ENCODE results near the gene SIGLEC10. TPM values are rescaled to one million over a fixed set of nuclear protein-coding genes. Genes with fewer than 3 reads are reported as not detected.

The SIGLEC10 gene
- total RNA-seq, 4 donors from 2014 or later = 1.2 to 3.5 (median 1.6) TPM

GRCh38 chr19:51387924-51388389 lies 29.5 kb downstream of the SIGLEC10 start, which contains the start of gene LIM2:
Gene LIM2 (minus strand): TSS chr19:51387974. CDS start chr19:51387443, 531 bp downstream.
- Histone ChIP-seq H3K27me3 (no peaks in the 10 kb centered on the region), H3K4me3 (no peak within 1 kb of the TSS), H3K9me3 (no peaks in the 10 kb centered on the region), H3K36me3 (no peaks in the 10 kb centered on the region), H3K4me1 (no peaks in the 10 kb centered on the region), H3K27ac (no peak within 1 kb of the TSS)
- 90% methylated on average over 13 of the region's 15 CpGs for WGBS
- no peak for DNase-seq (ENCODE audit: low spot score in 2 of 2)
- TF ChIP-seq POLR2AphosphoS5 (IDR thresholded peaks at IDR 0.05) (no peak), EP300 (IDR thresholded peaks at IDR 0.05) (no peak), POLR2A (IDR thresholded peaks at IDR 0.05) (no peak)
- TF ChIP-seq, protein P1, sequence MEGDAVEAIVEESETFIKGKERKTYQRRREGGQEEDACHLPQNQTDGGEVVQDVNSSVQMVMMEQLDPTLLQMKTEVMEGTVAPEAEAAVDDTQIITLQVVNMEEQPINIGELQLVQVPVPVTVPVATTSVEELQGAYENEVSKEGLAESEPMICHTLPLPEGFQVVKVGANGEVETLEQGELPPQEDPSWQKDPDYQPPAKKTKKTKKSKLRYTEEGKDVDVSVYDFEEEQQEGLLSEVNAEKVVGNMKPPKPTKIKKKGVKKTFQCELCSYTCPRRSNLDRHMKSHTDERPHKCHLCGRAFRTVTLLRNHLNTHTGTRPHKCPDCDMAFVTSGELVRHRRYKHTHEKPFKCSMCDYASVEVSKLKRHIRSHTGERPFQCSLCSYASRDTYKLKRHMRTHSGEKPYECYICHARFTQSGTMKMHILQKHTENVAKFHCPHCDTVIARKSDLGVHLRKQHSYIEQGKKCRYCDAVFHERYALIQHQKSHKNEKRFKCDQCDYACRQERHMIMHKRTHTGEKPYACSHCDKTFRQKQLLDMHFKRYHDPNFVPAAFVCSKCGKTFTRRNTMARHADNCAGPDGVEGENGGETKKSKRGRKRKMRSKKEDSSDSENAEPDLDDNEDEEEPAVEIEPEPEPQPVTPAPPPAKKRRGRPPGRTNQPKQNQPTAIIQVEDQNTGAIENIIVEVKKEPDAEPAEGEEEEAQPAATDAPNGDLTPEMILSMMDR (IDR thresholded peaks at IDR 0.05) = no peak

DNA sequence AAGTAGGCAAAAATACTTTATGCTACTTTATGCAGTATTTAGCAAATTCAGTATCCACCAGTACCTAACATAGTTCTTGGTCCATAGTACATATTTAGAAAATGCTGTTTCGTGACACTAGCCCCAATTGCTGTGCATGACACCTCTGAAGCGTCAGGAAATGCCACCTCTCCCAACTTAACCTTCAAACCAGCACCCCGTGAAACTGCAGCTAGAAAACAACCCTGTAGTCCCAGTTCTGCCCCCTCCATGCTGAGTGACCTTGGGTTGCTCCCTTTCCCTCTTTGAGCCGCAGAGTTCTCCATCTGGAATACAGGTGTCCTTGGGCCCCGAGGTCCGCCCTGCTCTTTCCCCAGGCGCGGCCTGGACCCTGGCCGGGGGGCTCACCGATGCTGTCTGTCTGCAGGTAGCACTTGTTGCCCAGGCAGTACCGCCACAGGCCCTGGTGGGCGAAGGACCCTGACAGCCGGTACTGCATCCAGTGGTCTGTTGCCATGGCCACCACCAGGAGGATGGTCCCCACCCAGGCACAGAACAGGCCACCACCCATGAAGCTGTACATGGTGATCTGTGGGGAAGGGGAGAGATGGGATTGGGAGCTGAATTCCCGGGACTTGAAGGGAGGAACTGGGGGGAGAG lies 30.4 kb downstream of the SIGLEC10 start:
- no peaks in the 10 kb centered on the region for H3K36me3 ChIP-seq
- no peak overlapping the region for H3K27ac ChIP-seq
- no peaks in the 10 kb centered on the region for H3K27me3 ChIP-seq
- no peak overlapping the region for H3K4me3 ChIP-seq
- DNase-seq (ENCODE audit: low spot score in 2 of 2) = no peak
- H3K4me1 ChIP-seq = no peaks in the 10 kb centered on the region
- no peak for TF ChIP-seq POLR2A (IDR thresholded peaks at IDR 0.05)
- TF ChIP-seq EP300 (IDR thresholded peaks at IDR 0.05) = no peak
- no peak for TF ChIP-seq POLR2AphosphoS5 (IDR thresholded peaks at IDR 0.05)
- TF ChIP-seq, protein P1 (IDR thresholded peaks at IDR 0.05) = no peak
- H3K9me3 ChIP-seq = no peaks in the 10 kb centered on the region
- WGBS = 73% methylated on average over 8 of the region's 14 CpGs

DNA sequence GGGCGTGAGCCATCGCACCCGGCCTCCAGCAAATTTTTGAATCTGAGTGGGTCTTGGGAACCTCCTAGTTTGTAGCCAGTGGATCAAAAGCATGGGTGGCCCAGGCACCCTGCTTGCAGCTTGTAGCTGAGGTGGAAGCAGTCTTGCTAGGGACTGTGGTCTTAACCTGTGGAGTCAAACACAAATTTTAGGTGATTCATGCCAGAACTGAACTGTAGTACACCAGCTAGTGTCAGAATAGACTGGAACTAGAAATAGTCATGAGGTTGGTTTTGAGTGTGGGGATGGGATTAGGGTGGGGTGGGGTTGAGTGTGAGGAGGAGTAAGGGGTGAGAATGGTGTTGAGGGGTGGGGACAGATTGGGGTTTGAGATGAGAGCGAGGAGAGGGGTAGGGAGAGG lies 35.4 kb downstream of the SIGLEC10 start:
- H3K27me3 ChIP-seq = no peaks in the 10 kb centered on the region
- 100% methylated on average over 4 of the region's 4 CpGs for WGBS

DNA sequence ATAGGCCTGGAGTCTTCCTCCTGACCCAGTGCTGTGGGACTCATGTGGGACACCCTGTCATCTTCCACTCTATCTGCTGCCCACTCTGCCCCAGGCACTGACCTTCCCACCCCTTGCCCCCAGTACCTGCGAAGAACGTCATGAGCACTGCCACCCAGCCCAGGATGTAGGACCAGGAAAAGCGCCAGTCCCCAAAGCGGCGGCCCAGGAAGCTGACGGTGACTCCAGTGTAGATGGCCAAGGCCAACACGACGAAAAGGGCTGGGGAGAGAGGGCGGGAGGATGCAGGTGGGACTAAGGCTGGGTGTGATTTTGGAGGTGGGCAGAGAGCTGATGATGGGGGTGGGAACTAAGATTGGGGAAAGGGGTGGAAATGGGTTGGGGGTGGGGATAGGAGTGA lies 37.1 kb downstream of the SIGLEC10 start:
- Histone ChIP-seq H3K27ac (no peak overlapping the region), H3K4me1 (no peaks in the 10 kb centered on the region), H3K36me3 (no peaks in the 10 kb centered on the region), H3K27me3 (no peaks in the 10 kb centered on the region), H3K9me3 (no peaks in the 10 kb centered on the region), H3K4me3 (no peak overlapping the region)
- TF ChIP-seq, protein P1 (IDR thresholded peaks at IDR 0.05) = no peak
- TF ChIP-seq POLR2AphosphoS5 (IDR thresholded peaks at IDR 0.05) = no peak
- TF ChIP-seq EP300 (IDR thresholded peaks at IDR 0.05) = no peak
- TF ChIP-seq POLR2A (IDR thresholded peaks at IDR 0.05) = no peak
- WGBS = 94% methylated on average over 9 of the region's 9 CpGs
- DNase-seq (ENCODE audit: low spot score in 2 of 2) = no peak

More for the DNA sequence above, 35.4 kb downstream of the SIGLEC10 start:
- no peak for DNase-seq (ENCODE audit: low spot score in 2 of 2)
- no peaks in the 10 kb centered on the region for H3K36me3 ChIP-seq
- no peak overlapping the region for H3K4me3 ChIP-seq
- no peaks in the 10 kb centered on the region for H3K4me1 ChIP-seq
- no peaks in the 10 kb centered on the region for H3K9me3 ChIP-seq
- TF ChIP-seq POLR2A (IDR thresholded peaks at IDR 0.05) = no peak
- TF ChIP-seq POLR2AphosphoS5 (IDR thresholded peaks at IDR 0.05) = no peak
- TF ChIP-seq, protein P1 (IDR thresholded peaks at IDR 0.05) = no peak
- no peak for TF ChIP-seq EP300 (IDR thresholded peaks at IDR 0.05)
- H3K27ac ChIP-seq = no peak overlapping the region

GRCh38 chr19:51377422-51377821 lies 40.0 kb downstream of the SIGLEC10 start:
- TF ChIP-seq POLR2AphosphoS5 (IDR thresholded peaks at IDR 0.05) (no peak), POLR2A (IDR thresholded peaks at IDR 0.05) (no peak), EP300 (IDR thresholded peaks at IDR 0.05) (no peak)
- TF ChIP-seq, protein P1 (IDR thresholded peaks at IDR 0.05) = no peak
- no peaks in the 10 kb centered on the region for H3K4me1 ChIP-seq
- H3K27me3 ChIP-seq = no peaks in the 10 kb centered on the region
- 75% methylated on average over 2 of the region's 2 CpGs for WGBS
- no peaks in the 10 kb centered on the region for H3K36me3 ChIP-seq
- no peak overlapping the region for H3K4me3 ChIP-seq
- no peaks in the 10 kb centered on the region for H3K9me3 ChIP-seq
- H3K27ac ChIP-seq = no peak overlapping the region
- DNase-seq (ENCODE audit: low spot score in 2 of 2) = no peak
